T-helper 1 cell treated with Interleukin-12 subunit alpha and Interleukin-12 subunit beta and Interleukin-4 antibody, amounts not matched to agents 30 ng/mL and 1 ng/mL, for 36 hours (primary cell): ENCODE results near the gene NAA11. TPM values are rescaled to one million over a fixed set of nuclear protein-coding genes. Genes with fewer than 3 reads are reported as not detected.

Experiments
- total RNA-seq: library from RNA; stranded (reverse); gene quantifications from 2 replicates; pipeline ENCODE4 v1.2.3, GENCODE V29; 2022

Gene NAA11
- total RNA-seq, 1 donor from 2014 or later = not detected

Other genes with a start within 250 kb of the NAA11 start
- not detected in 2 replicates for gene GK2, start 82.2 kb upstream of the NAA11 start, total RNA-seq